ENCODE data around the gene POMT1.
"Not testable (repeated sequence)": the region's sequence is repeated elsewhere in the genome, so short reads cannot be mapped to it uniquely, and the experiment has no call there.

Gene POMT1

DNA sequence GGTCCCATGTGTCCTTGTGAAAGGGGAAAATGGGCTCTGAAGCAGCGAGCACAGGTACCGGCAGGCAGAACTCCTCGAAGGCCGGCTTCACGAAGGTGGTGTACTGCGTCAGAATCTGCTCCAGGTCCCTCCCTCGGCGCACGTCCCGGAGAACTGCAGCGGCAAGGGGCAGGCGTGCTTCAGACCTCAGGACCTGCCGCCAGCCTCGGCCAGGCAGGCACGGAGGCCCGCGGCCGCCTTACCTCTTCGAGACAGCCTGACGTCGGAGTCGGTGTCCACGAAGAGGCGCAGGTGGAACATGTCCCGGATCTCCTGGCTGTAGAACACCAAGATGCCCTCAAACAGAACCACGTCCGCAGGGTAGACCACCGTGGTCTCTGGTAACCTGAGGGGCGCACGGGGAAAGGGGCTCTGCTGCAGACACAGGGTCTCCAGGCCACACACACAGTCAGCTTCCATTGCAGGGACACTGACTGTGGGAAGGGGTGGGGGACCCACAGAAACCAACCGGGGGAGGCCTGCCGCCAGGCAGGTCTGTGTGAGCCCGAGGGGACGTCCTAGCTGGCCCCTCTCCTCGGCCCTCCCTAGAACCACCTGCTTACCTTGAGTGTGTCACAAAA, 26.3 kb downstream of the POMT1 start:
- DNase-seq, result no peak

DNA sequence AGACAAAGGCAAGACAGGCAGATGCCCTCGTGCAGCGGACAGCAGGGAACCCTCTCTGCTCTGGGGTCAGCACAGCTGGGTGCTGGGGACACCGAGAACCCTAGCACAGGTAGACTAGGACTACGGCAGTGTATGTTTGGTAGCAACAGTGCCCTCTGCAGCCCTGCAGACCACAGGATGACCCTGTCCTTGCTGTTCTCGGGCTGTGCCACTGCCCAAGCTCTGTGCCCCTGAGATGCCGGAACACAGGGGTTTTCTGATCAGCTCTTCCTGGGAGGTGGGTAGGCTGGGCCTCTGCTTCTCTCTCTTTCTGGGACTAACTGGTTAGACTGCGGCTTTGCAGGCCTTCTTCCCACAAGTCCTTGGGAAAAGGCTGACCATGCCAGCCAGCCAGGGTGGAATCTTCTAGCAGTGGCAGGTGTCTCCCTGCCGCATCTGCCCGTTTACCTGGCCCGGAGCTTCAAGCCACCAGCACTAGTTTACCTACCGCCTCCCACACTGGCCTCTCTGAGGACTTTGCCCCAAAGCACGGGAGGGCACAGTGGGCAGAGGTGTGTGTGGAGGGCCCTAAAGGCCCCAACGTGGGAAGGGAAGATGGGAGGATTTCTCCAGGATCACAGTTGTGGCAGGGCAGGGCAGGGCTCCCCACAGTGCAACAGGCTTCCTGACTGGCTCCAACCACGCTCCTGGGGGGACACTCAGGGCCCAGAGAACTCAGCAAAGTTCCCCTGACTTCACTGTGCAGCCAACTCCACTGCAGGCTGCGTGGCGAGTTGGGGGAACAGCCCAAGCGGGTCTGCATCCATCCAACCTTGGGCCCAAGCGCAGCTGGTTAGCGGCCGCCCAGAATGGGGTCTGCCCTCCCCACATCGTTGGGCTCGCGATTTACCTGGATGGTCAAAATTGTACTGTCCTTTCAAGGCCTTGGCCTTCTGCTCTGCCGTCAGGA, 27.2 kb downstream of the POMT1 start:
- no peak for DNase-seq

DNA sequence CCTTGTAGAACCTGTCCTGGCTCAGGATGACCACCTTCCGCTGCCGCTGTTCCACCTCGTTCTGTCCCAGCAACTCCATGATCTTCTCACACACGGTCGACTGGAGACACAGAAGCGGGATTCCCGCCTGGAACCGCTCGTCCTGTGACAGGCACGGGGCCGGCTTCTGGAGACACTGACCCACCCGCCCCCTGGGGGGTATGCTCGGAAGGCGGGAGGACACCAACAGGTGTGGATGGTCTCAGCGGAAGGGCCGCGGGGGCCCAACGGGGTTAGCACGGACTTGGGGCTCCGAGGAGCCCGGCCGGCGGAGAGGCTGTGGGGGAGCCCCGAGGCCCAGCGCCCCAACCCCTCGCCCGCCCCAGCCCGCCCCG, 27.8 kb downstream of the POMT1 start:
- DNase-seq, result peak; percentile 17

DNA sequence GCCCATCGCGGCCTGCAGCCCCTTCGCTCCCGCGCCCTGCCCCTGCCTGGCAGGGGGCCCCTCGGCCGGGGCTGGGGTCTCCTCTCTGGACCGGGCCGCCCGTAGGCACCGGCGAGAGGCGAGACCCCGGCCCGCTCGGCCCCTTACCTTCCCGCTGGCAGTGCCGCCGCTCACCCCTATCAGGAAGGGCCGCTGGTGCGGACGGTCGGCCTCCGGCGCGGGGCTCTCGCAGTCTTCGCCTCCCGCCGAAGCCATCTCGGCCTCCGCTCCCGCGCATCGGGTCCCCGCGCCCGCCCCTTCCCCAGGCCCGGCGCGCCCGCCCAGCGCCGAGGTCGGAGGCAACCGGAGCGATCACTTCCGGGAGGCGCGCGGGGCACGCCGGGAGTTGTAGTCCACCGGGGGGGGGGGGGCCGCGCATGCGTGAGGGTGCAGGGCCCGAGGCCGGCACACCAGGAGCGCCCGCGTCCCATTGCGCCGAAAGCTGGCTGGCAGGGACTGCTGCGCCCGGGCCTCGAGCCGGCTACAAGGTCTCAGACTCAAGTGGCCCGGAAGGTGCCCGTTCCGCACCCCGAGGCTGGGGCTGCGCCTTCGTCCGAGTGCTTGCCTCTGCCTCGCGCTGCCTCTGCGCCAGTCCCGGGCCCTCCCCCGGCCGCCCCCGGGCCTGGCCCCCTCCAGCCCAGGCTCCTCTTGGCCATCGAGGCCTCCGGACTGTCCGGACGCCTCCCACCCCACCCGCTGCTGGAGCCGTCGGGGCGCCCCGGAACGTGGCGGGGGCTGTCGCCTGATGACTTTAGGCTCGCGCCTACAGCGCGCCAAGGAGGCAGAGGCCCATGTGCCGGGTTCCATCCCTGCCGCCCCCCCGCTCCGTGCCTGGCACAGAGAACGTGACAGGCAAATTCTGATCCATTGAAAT, 28.5 kb downstream of the POMT1 start, which contains the start of gene UCK1:
Gene UCK1, minus strand, starts transcription at position 344 of the 913 bp plus-strand sequence. Its CDS starts 89 bp downstream, at position 255.
- DNase-seq, result peak; percentile 77

DNA sequence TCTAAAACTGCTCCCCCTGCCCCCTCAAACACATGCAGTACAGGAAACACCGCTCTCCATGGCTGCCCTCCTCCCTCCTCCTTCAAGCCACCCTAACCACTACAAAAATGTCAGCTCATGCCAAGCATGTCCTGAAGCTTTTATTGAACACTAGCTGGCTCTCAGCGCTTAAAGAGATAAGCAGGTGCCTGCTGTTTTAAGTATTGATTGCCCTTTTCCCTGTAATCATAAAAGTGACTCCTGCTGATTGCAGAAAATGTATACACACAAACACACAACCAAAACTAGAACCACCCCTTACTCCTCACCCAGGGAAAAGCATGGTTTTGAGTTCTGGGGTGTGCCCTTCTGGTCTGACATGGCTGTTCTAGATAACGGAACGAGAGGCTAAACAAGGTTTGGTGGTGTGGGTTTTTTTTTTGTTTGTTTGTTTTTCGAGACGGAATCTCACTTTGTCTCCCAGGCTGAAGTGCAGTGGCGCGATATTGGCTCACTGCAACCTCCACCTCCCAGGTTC, 32.1 kb downstream of the POMT1 start:
- DNase-seq, result no peak

DNA sequence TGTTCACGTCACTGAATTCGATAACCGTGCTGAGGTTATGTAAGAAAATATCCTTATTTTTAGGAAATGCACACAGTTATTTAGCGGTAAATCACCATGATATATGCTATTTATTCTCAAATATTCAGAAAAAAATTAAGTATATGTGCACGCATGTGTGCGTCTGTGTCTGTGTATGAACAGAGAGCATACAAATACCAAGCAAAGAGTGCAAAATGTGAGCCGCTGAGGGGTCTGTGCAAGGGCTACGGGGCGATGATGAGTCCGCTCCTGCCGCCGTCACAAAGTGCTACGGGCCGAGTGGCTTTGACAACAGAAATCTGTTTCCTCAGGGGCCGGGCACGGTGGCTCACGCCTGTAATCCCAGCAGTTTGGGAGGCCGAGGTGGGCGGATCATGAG, 35.2 kb downstream of the POMT1 start:
- DNase-seq, result no peak

DNA sequence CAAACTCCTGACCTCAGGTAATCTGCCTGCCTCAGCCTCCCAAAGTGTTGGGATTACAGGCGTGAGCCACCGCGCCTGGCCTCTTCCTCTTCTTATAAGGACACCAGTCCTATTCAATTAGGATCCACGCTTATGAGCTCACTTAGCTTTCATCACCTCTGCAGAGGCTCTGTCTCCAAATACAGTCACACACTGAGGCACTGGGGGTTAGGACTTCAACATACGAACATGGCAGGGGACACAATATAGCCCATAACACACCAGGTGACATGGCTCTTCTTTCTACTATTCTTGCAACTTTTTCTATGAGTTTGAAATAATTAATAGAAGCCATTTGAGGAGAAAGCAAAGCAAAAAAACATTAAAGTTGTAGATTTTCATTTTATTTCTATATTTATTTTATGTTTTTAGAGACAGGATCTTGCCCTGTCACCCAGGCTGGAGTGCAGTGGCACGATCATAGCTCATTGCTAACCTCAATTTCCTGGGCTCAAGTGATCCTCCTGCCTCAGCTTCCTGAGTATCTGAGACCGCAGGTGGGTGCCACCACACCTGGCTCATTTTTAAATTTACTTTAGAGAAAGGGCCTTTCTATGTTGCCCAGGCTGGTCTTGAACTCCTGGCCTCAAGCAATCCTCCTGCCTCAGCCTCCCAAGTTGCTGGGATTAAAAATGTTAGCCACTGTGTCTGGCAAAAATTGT, 36.7 kb downstream of the POMT1 start:
- DNase-seq, result no peak

DNA sequence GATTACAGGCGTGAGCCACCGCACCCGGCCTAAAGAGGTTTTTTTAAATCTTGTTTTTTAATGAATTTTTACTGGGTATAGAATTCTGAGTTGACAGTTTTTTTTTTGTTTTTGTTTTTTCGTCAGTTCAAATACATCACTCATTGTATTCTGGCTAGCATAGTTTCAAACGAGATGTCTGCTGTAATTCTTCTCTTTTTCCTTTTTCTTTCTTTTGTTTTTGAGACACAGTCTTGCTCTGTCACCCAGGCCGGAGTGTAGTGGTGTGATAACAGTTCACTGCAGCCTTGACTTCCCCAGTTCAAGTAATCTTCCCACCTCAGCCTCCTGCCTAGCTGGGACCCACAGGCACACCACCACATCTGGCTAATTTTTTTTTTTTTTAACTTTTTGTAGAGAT, 40.4 kb downstream of the POMT1 start:
- no peak for DNase-seq

DNA sequence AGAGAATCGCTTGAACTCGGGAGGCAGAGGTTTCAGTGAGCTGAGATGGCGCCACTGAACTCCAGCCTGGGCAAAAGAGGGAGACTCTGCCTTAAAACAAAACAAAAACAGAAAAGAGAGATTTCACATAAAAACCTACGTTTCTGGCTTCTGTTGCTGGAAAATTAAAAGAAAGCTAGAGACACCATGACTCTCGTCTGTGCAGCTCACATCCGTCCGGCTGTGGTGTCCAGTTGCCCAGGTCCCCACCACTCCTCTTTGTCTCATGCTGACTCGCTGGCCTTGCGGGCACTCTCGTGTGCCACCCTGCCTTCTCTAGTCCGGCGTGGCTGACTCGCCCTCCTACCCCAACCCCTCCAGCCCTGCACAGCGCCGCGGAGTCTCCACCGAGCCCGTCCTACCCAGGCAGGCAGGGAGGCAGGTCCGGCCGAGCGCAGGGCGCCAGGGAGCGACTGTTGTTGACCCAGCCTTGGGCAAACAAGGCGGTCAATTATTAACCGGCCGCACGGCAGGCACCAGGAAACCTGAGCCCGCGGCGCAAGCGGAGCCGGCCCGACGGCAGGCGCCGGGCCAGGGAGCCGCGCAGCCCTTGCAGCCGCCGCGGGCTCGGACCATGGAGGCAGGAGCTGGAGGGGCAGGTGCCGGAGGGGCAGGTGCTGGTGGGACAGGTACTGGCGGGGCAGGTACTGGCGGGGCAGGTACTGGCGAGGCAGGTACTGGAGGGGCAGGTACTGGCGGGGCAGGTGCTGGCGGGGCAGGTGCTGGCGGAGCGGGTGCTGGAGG, 42.5 kb downstream of the POMT1 start, which contains the start of gene PRRT1B:
Gene PRRT1B, plus strand, starts transcription at position 521 of the 783 bp plus-strand sequence. Its CDS starts 93 bp downstream, at position 614.
- no peak for DNase-seq

DNA sequence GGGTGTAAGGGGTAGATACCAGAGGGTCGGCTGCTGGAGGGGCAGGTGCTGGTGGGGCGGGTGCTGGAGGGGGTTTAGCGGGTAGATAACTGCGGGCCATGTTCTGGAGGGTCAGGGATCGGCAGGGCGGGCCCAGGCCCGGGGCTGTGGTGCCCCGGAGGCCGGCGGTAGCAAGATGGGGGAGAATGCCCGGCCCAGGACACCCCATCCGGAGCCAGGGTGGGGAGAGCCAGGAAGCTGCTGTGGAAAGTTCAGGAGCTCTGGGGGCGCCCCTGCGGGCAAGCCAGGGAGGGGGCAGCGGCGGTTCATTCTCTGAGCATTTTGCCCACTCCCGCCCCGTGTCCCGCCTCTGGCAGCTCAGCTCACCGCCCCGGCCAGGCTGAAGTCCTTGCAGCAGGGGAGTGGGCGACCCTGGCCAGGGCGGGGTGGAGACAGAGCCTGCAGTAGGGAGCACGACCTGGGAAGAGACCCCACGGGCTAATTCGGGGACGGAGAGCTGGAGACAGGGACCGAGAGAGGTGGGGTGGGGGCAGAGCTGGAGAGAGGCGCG, 43.1 kb downstream of the POMT1 start:
- DNase-seq, result no peak

DNA sequence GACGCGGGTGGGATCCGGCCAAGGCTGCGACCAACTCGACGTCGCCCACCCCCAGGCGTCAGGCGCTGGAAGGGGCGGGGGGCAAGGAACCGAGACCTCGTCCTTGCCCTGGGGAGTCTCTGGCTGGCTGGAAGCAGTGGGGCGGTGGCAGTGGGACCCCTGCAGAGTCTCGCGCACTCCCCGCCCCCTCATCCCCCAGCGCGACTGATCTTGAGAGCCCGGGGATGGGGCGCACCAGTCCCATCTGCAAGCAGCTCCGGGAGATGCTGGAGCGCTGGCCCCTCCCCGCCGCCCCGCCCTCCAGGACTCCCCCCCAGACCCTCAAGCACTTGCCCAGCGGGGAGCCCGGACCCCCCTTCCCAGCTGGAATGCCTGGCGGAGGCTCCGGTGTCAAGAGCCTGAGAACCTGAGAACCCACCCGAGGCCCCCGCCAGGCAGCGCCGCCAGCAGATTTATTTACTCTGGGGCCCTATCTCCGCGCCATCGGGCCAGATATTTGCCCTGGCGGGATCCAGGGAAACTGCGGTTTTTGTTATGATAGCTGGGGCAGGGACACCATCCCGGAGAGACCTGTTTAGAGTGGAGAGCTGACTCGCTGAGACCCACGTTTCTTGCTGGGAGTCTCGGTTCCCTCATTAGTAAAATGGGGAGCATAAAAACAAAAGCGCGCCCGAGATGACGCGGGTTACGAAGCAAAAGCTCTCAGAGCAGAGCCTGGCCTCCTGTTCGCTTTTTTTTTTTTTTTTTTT, 43.8 kb downstream of the POMT1 start:
- DNase-seq, result no peak

DNA sequence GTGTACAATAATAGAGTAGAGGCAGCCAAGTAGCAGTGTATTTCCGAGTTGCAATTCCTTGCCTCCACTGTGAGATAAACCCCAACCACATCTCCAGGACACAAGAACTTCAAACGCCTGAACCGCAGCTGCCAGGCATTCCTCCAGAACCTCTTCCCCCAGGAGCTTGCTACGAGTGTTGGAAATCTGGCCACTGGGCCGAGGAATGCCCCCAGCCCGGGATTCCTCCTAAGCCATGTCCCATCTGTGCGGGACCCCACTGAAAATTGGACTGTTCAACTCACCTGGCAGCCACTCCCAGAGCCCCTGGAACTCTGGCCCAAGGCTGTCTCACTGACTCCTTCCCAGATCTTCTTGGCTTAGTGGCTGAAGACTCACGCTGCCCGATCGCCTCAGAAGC, 46.5 kb downstream of the POMT1 start:
- not testable (repeated sequence) for DNase-seq

DNA sequence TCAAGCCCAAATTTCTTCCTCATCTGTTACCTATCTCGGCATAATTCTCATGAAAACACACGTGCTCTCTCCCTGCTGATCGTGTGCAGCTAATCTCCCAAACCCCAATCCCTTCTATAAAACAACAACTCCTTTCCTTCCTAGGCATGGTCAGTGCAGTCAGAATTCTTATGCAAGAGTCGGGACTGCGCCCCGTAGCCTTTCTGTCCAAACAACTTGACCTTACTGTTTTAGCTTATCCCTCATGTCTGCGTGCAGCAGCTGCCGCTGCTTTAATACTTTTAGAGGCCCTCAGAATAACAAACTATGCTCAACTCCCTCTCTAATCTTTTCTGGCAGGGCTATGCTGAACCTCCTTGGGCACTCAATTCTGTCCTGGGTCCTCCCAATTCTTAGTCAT, 47.7 kb downstream of the POMT1 start:
- not testable (repeated sequence) for DNase-seq

DNA sequence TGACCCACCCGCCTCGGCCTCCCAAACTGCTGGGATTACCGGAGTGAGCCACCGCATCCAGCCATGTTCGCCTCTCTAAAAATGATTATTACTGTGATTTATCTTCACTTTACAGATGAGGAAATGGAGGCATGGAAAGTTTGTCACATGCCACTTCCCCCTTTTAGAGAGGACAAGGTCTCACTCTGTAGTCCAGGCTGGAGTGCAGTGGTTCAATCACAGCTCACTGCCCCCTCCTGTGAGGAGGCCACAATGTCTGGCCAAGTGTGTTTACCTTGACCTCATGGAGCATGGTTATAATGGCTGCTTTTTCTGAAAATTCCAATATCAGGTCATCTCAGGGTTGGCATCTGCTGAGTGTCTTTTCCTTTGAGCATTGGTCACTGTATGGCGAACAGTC, 49.3 kb downstream of the POMT1 start:
- no peak for DNase-seq

DNA sequence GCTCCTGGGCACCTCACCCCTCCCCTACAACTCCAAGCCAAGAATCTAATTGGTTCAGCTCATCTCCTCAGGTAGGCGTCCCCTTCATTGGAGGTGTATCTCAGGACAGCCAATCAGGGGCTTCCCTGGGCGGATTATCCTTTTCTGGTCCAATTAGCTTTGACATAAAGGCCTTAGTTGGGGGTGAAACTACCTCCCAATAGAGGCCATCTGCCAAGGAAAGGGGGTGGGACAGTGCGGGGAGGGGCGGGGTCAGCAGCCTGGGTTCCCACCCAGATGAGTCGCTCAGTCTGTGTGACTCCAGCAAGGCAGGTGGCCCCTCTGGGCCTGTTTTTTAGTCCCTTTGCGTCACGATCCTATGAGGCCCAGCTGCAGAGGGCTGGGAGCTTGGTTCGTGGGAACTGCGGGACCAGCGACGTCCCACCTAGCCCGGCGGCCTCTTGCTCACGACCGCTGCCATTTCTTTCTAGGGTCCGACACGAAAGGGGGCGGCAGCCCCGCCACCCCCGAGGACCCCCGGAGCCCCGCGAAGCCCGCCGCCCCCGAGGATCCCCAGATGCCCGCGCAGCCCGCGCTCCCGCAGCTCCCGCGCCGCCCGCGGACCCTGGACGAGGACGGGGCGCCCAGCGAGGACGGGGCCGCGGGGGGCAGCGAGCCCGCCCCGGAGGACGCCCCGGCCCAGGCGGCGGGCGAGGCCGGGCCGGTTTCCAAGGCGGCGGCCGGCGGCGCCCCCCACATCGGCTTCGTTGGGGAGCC, 51.5 kb downstream of the POMT1 start:
- DNase-seq, result no peak

DNA sequence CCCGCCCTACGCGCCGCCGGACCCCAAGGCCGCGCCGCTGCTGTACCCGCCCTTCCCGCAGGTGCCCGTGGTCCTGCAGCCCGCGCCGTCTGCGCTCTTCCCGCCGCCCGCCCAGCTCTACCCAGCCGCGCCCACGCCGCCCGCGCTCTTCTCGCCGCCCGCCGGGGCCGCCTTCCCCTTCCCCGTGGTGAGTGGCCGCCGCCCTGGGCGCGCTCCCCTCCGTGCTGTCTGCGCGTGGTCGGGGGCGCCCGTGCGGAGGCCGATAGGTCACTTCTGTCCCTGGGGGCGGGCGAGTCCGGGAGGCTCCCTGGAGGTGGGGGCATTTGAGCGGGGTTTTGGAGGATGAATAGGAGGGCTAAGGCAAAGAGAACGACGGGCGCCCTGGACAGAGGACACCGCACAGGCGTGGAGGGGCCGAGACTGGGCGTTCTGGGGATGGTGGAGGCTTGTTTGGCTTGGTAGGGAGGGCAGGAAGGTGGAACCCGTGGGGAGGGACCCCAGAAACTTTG, 52.2 kb downstream of the POMT1 start:
- no peak for DNase-seq

DNA sequence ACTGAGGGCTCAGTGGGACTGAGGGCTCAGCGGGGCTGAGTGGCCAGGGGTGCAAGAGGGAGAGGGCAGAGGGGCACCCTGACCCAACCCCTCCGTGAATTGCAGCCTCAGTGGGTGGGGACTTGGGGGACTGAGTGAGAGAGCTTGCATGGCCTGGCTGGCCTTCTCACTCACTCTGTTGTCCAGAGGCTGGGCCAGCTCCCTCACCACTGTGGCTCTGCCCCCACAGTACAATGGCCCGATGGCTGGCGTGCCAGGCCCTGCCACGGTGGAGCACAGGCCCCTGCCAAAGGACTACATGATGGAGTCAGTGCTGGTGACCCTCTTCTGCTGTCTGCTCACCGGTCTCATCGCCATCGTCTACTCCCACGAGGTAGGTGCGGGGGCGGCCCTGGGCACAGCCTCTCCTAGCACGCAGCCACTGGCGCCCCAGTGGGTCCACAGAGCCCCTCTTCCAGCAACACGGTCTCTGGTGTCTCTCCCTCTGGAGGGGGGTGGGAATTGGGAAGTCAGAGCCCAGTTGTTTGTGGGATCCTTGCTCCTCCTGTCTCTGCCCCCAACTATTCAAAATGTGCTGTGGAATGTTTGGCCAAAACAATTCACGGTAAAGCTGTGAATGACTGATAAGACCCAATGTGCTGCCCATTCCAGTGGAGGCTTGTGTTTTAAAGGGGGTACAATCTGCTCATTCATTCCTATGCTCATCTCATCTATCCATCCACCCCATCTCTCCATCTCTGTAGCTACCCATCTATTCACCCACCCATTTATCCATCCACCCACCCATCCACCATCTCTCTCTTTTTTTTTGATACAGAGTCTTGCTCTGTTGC, 53.3 kb downstream of the POMT1 start:
- DNase-seq, result no peak

DNA sequence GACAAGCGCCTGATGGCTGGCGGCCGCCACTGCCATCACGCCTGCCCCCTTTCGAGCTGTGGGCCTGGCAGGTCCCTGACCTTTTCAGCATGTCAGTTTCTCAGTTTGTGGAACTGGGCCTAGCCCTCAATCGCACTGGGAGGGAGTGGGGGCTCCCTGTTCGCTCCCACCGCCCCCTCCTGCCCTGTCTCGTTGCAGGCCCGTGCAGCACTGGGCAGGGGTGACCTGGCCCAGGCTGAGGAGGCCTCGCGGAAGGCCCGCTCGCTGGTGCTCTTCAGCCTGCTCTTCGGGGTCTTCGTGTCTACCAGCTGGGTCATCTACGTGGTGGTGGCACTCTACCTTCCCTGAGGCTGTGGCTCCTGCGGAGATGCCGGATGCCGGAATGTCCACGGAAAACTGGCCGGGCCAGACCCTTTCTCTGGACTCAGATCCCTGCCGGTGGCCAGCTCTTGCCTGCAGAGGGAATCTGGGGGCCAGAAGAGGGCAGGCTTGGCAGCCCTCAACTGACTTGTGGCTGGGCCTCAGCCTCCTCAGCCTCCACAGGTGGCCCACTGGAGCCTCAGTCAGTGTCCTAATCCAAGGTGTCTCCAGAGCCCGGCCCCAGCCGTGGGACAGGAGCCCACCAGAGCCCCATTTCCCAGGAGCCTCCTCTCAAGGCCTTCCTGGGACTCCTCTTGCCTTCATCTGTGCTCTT, 55.3 kb downstream of the POMT1 start:
- no peak for DNase-seq
